Adrenal gland (tissue), 12 donors: ENCODE results near the gene GRID1. TPM values are rescaled to one million over a fixed set of nuclear protein-coding genes. Genes with fewer than 3 reads are reported as not detected.

Source experiments
- DNase-seq, 7 donors: peaks; one replicate each; pipeline ENCODE4 v3.0.0-alpha.2; 2019 to 2020
- H3K27ac ChIP-seq, 5 donors: fragments of 200-600 bp; sonication (generic) in 4 of 5; 1 replicate in 3 of 5; 2 replicates in 2 of 5; pipeline versions ENCODE4 v1.5.1 to v1.8.0; 2016 to 2020; ENCODE audit warnings: mild to moderate bottlenecking in 1 of 5
- H3K27me3 ChIP-seq: fragments of 200-600 bp; 2 replicates; pipeline ENCODE4 v1.8.0; 2021
- H3K36me3 ChIP-seq, 2 donors: fragments of 200-600 bp; replicated peaks in 1 of 2; 1 replicate in 1 of 2; 2 replicates in 1 of 2; pipeline versions ENCODE4 v1.5.1 to v1.8.0; 2018 to 2022
- H3K4me1 ChIP-seq, 2 donors: fragments of 200-600 bp; replicated peaks in 1 of 2; 1 replicate in 1 of 2; 2 replicates in 1 of 2; pipeline versions ENCODE4 v1.5.1 to v1.8.0; 2018 to 2021
- H3K4me3 ChIP-seq, 4 donors: fragments of 200-600 bp; sonication (generic) in 3 of 4; one replicate each; pipeline ENCODE4 v1.5.1; 2016 to 2018
- H3K9me3 ChIP-seq, 3 donors: fragments of 200-600 bp; sonication (generic) in 1 of 3; replicated peaks in 1 of 3; 1 replicate in 2 of 3; 2 replicates in 1 of 3; pipeline versions ENCODE4 v1.5.1 to v1.8.0; 2016 to 2021
- CTCF ChIP-seq, 6 experiments: fragments of 450-650 bp in 4 of 6; fragments of 200-600 bp in 2 of 6; sonication (generic) in 1 of 6; IDR thresholded peaks; 1 replicate in 5 of 6; 2 replicates in 1 of 6; pipeline versions ENCODE4 v1.5.1 to v1.8.0; 2016 to 2021; ENCODE audit warnings: antibody characterized with exemption in 6 of 6, mild to moderate bottlenecking in 2 of 6, moderate library complexity in 1 of 6
- POLR2A ChIP-seq, 2 donors: fragments of 450-650 bp; IDR thresholded peaks; one replicate each; pipeline ENCODE4 v1.6.1; 2017; ENCODE audit warnings: antibody characterized with exemption in 2 of 2, mild to moderate bottlenecking in 2 of 2, moderate library complexity in 1 of 2
- WGBS, 4 donors: extraction: QIAGEN DNeasy Blood & Tissue Kit in 2 of 4; methylation state at CpG; one replicate each; pipeline versions ENCODE4 v1.1.5 to v1.1.7; 2013 to 2017; 5-methylcytosine and 5-hydroxymethylcytosine counted together
- intact Hi-C, 2 donors: fragments of 100-400 bp; cut with DNase I; formaldehyde crosslinking; loops; one replicate each; pipeline versions ENCODE4 v1.14.1 to v1.15.0; 2022 to 2023
- polyA plus RNA-seq, 3 donors: library from polyadenylated mRNA; stranded (reverse); fragments of 200-250 nt in 2 of 3; fragments of 350-450 nt in 1 of 3; fragmentation: Illumina TruSeq in 1 of 3; extraction: RNeasy Lipid Tissue Mini Kit (QIAGEN cat#74804) in 1 of 3; gene quantifications; one replicate each; pipeline ENCODE4 v1.2.3, GENCODE V29; 2013 to 2014
- total RNA-seq, 9 donors: library from RNA; depleted of rRNA in 4 of 9; stranded (reverse); fragments of >200 nt in 4 of 9; fragments of 120-200 nt in 1 of 9; fragmentation: NEBNext Ultra II Directional in 1 of 9; extraction: Animal tissue kit (Norgen Biotek cat#: 25700) in 1 of 9; gene quantifications; one replicate each; pipeline versions ENCODE4 v1.1.0 to v1.2.4, GENCODE V29; 2013 to 2023
- donor health status: healthy with polysubstance abuse.
- donor health status: Bipolar disorder and iron deficiency.
- donor health status: DM: yes; HTN: yes; CAD: no.
- donor health status: DM: no; HTN: no; CAD: no.
- donor health status: DM: no; HTN: no; CAD: no.
- donor health status: DM: yes; HTN: yes; CAD: no.

Gene GRID1
- total and polyA plus RNA-seq, 12 donors, result 2.2 to 8.0 (median 4.1) TPM

GRCh38 chr10:86314616-86315548 lies 51.7 kb downstream of the GRID1 start:
- no peak overlapping the region for H3K4me3 ChIP-seq
- WGBS, 4 donors, result 71 to 88% (median 78%) methylated on average over 3 to 7 of the region's 7 CpGs
- no peak for TF ChIP-seq POLR2A (IDR thresholded peaks at IDR 0.05)
- TF ChIP-seq CTCF (IDR thresholded peaks at IDR 0.05), result no peak
- no peaks in the 10 kb centered on the region for H3K4me1 ChIP-seq
- no peaks in the 10 kb centered on the region for H3K27me3 ChIP-seq
- H3K9me3 ChIP-seq, result no peaks in the 10 kb centered on the region
- no peak overlapping the region for H3K27ac ChIP-seq
- intact Hi-C loops, result no loop called here
- no peaks in the 10 kb centered on the region for H3K36me3 ChIP-seq
- DNase-seq, result no peak

GRCh38 chr10:86313621-86314041 lies 53.0 kb downstream of the GRID1 start:
- H3K27me3 ChIP-seq, result no peaks in the 10 kb centered on the region
- no peaks in the 10 kb centered on the region for H3K4me1 ChIP-seq
- DNase-seq, result no peak
- no peak for TF ChIP-seq CTCF (IDR thresholded peaks at IDR 0.05)
- no peak for TF ChIP-seq POLR2A (IDR thresholded peaks at IDR 0.05)
- no peaks in the 10 kb centered on the region for H3K36me3 ChIP-seq
- no peak overlapping the region for H3K4me3 ChIP-seq
- 83 to 87% (median 84%) methylated on average over 10 of the region's 10 CpGs for WGBS, 4 donors
- H3K9me3 ChIP-seq, result no peaks in the 10 kb centered on the region
- H3K27ac ChIP-seq, result no peak overlapping the region
- intact Hi-C loops, result no loop called here

GRCh38 chr10:86312701-86313270 lies 53.8 kb downstream of the GRID1 start:
- 77 to 86% (median 80%) methylated on average over 4 to 5 of the region's 5 CpGs for WGBS, 4 donors
- Histone ChIP-seq H3K27me3 (no peaks in the 10 kb centered on the region), H3K27ac (no peak overlapping the region), H3K36me3 (no peaks in the 10 kb centered on the region), H3K9me3 (no peaks in the 10 kb centered on the region), H3K4me3 (no peak overlapping the region), H3K4me1 (no peaks in the 10 kb centered on the region)
- DNase-seq, result no peak
- no peak for TF ChIP-seq POLR2A (IDR thresholded peaks at IDR 0.05)
- no peak for TF ChIP-seq CTCF (IDR thresholded peaks at IDR 0.05)
- intact Hi-C loops, result no loop called here

- WGBS, 4 donors, result 0 to 47% (median 21%) methylated on average over 1 of the region's 1 CpG
- Histone ChIP-seq H3K27me3 (no peaks in the 10 kb centered on the region), H3K4me1 (no peaks in the 10 kb centered on the region), H3K4me3 (no peak overlapping the region), H3K36me3 (no peaks in the 10 kb centered on the region), H3K27ac (no peak overlapping the region), H3K9me3 (no peaks in the 10 kb centered on the region)
- TF ChIP-seq CTCF (IDR thresholded peaks at IDR 0.05), result no peak
- no peak for TF ChIP-seq POLR2A (IDR thresholded peaks at IDR 0.05)
- no peak for DNase-seq
- intact Hi-C loops, result no loop called here
Observed at GRCh38 chr10:86311906-86312305, 54.7 kb downstream of the GRID1 start.
